NCI-H1092 treated with DMSO at 0.1 percent for 48 hours (cell line): ENCODE results near the gene TAAR1.
A peak's percentile ranks its signal among the peaks of the same experiment; 100 is the strongest.
"Not testable (repeated sequence)": the region's sequence is repeated elsewhere in the genome, so short reads cannot be mapped to it uniquely, and the experiment has no call there.

Experiments used
- DNase-seq: peaks from one replicate; lab custom pipeline; 2025; lab: John Stamatoyannopoulos, UW

Gene TAAR1

GRCh38 chr6:132661906-132662305 is 2.9 kb upstream of the TAAR1 start:
- no peak for DNase-seq

GRCh38 chr6:132651062-132651461 is 7.9 kb downstream of the TAAR1 start:
- DNase-seq = no peak

- no peak for DNase-seq
Measured at GRCh38 chr6:132650429-132650828, 8.6 kb downstream of the TAAR1 start.

- no peak for DNase-seq
Measured at GRCh38 chr6:132648828-132649227, 10.2 kb downstream of the TAAR1 start.

GRCh38 chr6:132648356-132648755 is 10.6 kb downstream of the TAAR1 start:
- no peak for DNase-seq

GRCh38 chr6:132643547-132643946 is 15.4 kb downstream of the TAAR1 start:
- DNase-seq = peak; percentile 11

GRCh38 chr6:132637135-132637534 is 21.8 kb downstream of the TAAR1 start:
- DNase-seq = not testable (repeated sequence)

GRCh38 chr6:132635906-132636305 is 23.1 kb downstream of the TAAR1 start:
- not testable (repeated sequence) for DNase-seq

GRCh38 chr6:132635288-132635687 is 23.7 kb downstream of the TAAR1 start:
- not testable (repeated sequence) for DNase-seq

GRCh38 chr6:132634796-132635195 is 24.2 kb downstream of the TAAR1 start:
- DNase-seq = no peak

GRCh38 chr6:132633362-132633761 is 25.6 kb downstream of the TAAR1 start:
- no peak for DNase-seq

- no peak for DNase-seq
Measured at GRCh38 chr6:132624175-132624574, 34.8 kb downstream of the TAAR1 start, which contains the start of gene TAAR2. TAAR2 (minus strand) TSS chr6:132624275; CDS start chr6:132624275, 0 bp downstream.

GRCh38 chr6:132623106-132623845 is 35.7 kb downstream of the TAAR1 start:
- no peak for DNase-seq

GRCh38 chr6:132616677-132617076 is 42.3 kb downstream of the TAAR1 start:
- DNase-seq = no peak

- DNase-seq = no peak
Measured at GRCh38 chr6:132614554-132614953, 44.4 kb downstream of the TAAR1 start.

- DNase-seq = no peak
Measured at GRCh38 chr6:132612449-132613108, 46.4 kb downstream of the TAAR1 start.

GRCh38 chr6:132611616-132612015 is 47.4 kb downstream of the TAAR1 start:
- DNase-seq = no peak

GRCh38 chr6:132607544-132608233 is 51.3 kb downstream of the TAAR1 start:
- DNase-seq = no peak

- no peak for DNase-seq
Measured at GRCh38 chr6:132604635-132605152, 54.3 kb downstream of the TAAR1 start.

GRCh38 chr6:132600900-132601299 is 58.1 kb downstream of the TAAR1 start:
- not testable (repeated sequence) for DNase-seq

- no peak for DNase-seq
Measured at GRCh38 chr6:132598473-132598872, 60.5 kb downstream of the TAAR1 start.

- DNase-seq = no peak
Measured at GRCh38 chr6:132596201-132596600, 62.8 kb downstream of the TAAR1 start.
